Activated T-cell treated with anti-CD3 and anti-CD28 coated beads for 1 hour (primary cell): ENCODE measurements around the gene PIN1.

Experiments
- DNase-seq: peaks from one replicate; pipeline ENCODE4 v3.0.0-alpha.2; 2020; ENCODE audit warnings: low read depth

Gene PIN1

DNA sequence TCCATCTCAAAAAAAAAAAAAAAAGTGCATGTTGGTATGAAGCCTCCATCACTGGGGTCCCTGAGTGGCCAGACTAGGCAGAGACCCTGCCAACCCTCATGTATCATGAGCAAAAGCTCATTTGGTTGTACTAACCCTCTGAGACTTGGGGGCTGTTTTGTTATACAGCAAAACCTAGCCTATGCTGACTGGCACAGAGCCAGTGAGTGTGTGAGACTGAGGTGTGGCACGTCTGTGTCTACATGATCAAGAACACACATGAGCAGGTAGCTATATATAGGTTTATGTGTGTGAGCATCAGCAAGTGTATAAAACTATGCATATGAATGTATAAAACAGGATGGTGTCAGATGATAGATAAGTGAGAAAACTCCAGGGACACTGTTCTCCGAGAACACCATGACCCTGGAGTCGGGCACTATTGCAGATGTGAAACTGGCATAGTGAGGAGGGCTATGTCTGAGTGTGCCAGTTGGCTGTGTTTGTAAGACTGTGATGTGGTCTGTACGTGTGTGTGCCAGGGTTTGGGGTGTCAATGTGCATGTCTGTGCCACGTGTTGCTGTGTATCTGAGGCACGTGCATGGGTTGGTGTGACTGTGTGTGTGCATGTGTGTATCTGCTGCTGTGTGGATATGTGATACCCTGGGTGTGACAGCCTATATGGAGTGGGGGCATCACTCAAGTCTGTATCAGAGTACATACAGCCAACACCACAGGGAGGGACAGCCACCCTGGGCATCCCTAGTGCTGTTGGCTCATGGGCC, 56.7 kb downstream of the PIN1 start:
- no peak for DNase-seq
